K562 (cell line): ENCODE data around the gene NUTF2. TPM values are rescaled to one million over a fixed set of nuclear protein-coding genes. Genes with fewer than 3 reads are reported as not detected.

ENCODE experiments used
- BRD4 ChIP-seq: fragments of 200-600 bp; sonication (generic); IDR thresholded peaks from 2 replicates; pipeline ENCODE4 v1.6.1; 2017; ENCODE audit warnings: inconsistent platforms
- CEBPB ChIP-seq: fragments of 450-650 bp; IDR thresholded peaks from 2 replicates; pipeline ENCODE4 v1.6.1; 2016; ENCODE audit warnings: missing genetic modification characterization, missing compliant biosample characterization
- CHD1 ChIP-seq: fragments of 200-600 bp; sonication (generic); IDR thresholded peaks from one replicate; pipeline ENCODE4 v1.6.1; 2012; ENCODE audit warnings: mild to moderate bottlenecking, moderate library complexity, low read length, inconsistent platforms
- IFI16 ChIP-seq: fragments of 250-450 bp; sonication (Bioruptor Pico); IDR thresholded peaks from 2 replicates; pipeline ENCODE4 v2.1.2; 2022; ENCODE audit warnings: mild to moderate bottlenecking, inconsistent platforms
- LARP7 ChIP-seq: fragments of 450-650 bp; IDR thresholded peaks from 2 replicates; pipeline ENCODE4 v1.6.1; 2016
- MAFG ChIP-seq: fragments of 450-650 bp; conservative IDR thresholded peaks from 2 replicates; pipeline ENCODE4 v1.6.1; 2016; ENCODE audit warnings: missing genetic modification characterization, missing compliant biosample characterization
- MCM5 ChIP-seq: fragments of 450-650 bp; IDR thresholded peaks from 2 replicates; pipeline ENCODE4 v1.6.1; 2016; ENCODE audit warnings: low read depth
- NR2F6 ChIP-seq: fragments of 450-650 bp; formaldehyde crosslinking; IDR thresholded peaks from 2 replicates; pipeline ENCODE4 v1.4.0; 2020; ENCODE audit warnings: mild to moderate bottlenecking
- POLR2AphosphoS2 ChIP-seq: IDR thresholded peaks from 2 replicates; pipeline ENCODE4 v1.6.1; 2012; ENCODE audit warnings: low read length, improper control_type of control experiment
- POLR3G ChIP-seq: IDR thresholded peaks from 2 replicates; pipeline ENCODE4 v1.6.1; 2011; ENCODE audit not compliant: insufficient read length, insufficient replicate concordance; ENCODE audit errors: extremely low read depth
- SREBF2 ChIP-seq: sonication (generic); formaldehyde crosslinking; IDR thresholded peaks from 2 replicates; pipeline ENCODE4 v1.4.0; 2020; ENCODE audit warnings: mild to moderate bottlenecking, missing genetic modification reagents
- TAF15 ChIP-seq: fragments of 200-400 bp; formaldehyde crosslinking; IDR thresholded peaks from 2 replicates; pipeline ENCODE4 v1.6.1; 2017; ENCODE audit warnings: mild to moderate bottlenecking, low read depth, low read length, moderate library complexity
- ZNF143 ChIP-seq: sonication (generic); formaldehyde crosslinking; IDR thresholded peaks from 2 replicates; pipeline ENCODE4 v1.9.0; 2022; ENCODE audit warnings: mild to moderate bottlenecking, missing genetic modification reagents
- ZNF354B ChIP-seq: fragments of 250-450 bp; sonication (Bioruptor Pico); IDR thresholded peaks from 2 replicates; pipeline ENCODE4 v1.4.0; 2020
- polyA plus RNA-seq, 8 experiments: library from polyadenylated mRNA; depleted of rRNA in 4 of 8; stranded (reverse) in 5 of 8; unstranded in 3 of 8; fragments of >200 nt; fragmentation: Nextera tagmentation in 2 of 8; fragmentation: Illumina TruSeq in 1 of 8; extraction: Ambion mirVana in 2 of 8; extraction: Trizol in 1 of 8; gene quantifications; 2 replicates each; pipeline versions ENCODE4 v1.2.1 to v1.2.3, GENCODE V29; 2011 to 2014; ENCODE audit warnings: inconsistent platforms in 1 of 8, missing spikeins in 1 of 8
- total RNA-seq, 7 experiments: library from RNA; depleted of rRNA in 6 of 7; stranded (reverse); fragments of >200 nt in 6 of 7; fragmentation: Illumina TruSeq in 2 of 7; extraction: Trizol in 2 of 7; gene quantifications; 2 replicates each; pipeline versions ENCODE4 v1.2.1 to v1.2.3, GENCODE V29; 2011 to 2021; ENCODE audit warnings: low replicate concordance in 1 of 7
- TF ChIP-seq, protein P1 (sequence below): fragments of 250-450 bp; sonication (Bioruptor Pico); IDR thresholded peaks from 2 replicates; pipeline ENCODE4 v1.8.0; 2022; ENCODE audit warnings: inconsistent platforms, mild to moderate bottlenecking, moderate library complexity, borderline replicate concordance
- TF ChIP-seq, protein P2 (sequence below): fragments of 250-450 bp; sonication (Bioruptor Pico); IDR thresholded peaks from 2 replicates; pipeline ENCODE4 v1.5.0; 2021
- TF ChIP-seq, protein P3 (sequence below), 2 experiments: fragments of 450-650 bp in 1 of 2; sonication (generic) in 1 of 2; formaldehyde crosslinking; conservative IDR thresholded peaks; 2 replicates each; pipeline versions ENCODE4 v1.4.0 to v1.8.1; 2020 to 2022; ENCODE audit warnings: mild to moderate bottlenecking in 1 of 2, missing genetic modification reagents in 1 of 2
- TF ChIP-seq, protein P4 (sequence below): fragments of 450-650 bp; IDR thresholded peaks from 2 replicates; pipeline ENCODE4 v1.6.1; 2018; ENCODE audit warnings: mild to moderate bottlenecking, low read depth; ENCODE audit not compliant: partially characterized antibody
- TF ChIP-seq, protein P5 (sequence below): fragments of 200-800 bp; sonication (Bioruptor generic); IDR thresholded peaks from 2 replicates; pipeline ENCODE4 v1.6.1; 2016; ENCODE audit warnings: missing genetic modification characterization, missing compliant biosample characterization

Gene NUTF2
- total and polyA plus RNA-seq, 9 of the 15 experiments (the other 6 are each of a cell fraction or from before 2014, with no cell fraction given), result 106 to 248 (median 147) TPM

DNA sequence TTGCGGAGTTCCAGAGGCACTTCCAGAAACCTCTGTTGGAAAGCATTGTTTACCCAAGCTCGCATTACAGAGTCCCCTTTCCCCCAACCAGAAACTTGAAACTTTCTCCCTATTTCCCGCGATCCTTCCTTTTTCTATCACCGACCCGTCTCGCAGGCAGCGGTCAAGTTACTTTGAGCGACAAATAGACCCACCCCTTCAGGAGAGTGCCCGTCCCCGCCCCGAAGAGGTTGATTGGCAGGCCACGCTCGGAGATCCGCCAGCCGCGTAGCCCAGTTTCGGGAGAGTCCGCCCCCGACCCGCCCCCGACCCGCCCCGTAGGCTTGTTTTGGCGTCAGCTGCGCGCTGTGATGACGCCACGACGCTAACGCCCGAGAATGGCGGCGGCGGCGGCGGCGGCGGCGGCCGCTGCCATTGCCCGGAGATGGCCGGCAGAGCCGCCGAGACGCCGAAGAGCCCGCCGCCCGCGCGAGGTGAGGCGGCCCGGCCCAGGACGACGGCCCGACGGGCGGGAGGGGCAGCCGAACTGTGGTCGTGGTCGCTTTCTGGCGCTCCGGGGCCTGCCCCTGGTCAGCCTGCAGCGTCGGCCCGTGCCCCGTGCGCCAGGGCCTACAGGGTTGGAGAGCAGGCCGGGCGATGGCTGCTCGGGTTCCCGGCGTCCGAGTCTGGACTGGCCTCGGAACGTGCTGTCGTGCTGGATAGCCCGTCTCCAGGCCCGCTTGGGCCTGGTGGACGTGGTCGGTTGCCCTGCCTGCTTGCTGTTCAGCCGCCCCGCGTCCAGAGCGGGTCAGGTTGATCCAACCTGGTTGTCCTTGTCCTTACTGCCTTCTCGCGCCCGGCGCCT is 46.4 kb downstream of the NUTF2 start, which contains the start of gene PSKH1 (continued):
- TF ChIP-seq, protein P1, sequence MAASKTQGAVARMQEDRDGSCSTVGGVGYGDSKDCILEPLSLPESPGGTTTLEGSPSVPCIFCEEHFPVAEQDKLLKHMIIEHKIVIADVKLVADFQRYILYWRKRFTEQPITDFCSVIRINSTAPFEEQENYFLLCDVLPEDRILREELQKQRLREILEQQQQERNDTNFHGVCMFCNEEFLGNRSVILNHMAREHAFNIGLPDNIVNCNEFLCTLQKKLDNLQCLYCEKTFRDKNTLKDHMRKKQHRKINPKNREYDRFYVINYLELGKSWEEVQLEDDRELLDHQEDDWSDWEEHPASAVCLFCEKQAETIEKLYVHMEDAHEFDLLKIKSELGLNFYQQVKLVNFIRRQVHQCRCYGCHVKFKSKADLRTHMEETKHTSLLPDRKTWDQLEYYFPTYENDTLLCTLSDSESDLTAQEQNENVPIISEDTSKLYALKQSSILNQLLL, result no peak
- TF ChIP-seq ZNF354B (CRISPR knock-in tag) (no peak), BRD4 (peak; percentile 79; the same call in 1 of the 2 replicates), IFI16 (CRISPR knock-in tag) (no peak), POLR3G (no peak), TAF15 (no peak), MCM5 (no peak), ZNF143 (CRISPR knock-in tag) (no peak), NR2F6 (peak; percentile 70; the same call in 1 of the 2 replicates), MAFG (tag) (no peak), SREBF2 (CRISPR knock-in tag) (no peak), POLR2AphosphoS2 (no peak), CHD1 (peak; percentile 63), LARP7 (no peak), CEBPB (tag) (no peak)
- TF ChIP-seq, protein P2, sequence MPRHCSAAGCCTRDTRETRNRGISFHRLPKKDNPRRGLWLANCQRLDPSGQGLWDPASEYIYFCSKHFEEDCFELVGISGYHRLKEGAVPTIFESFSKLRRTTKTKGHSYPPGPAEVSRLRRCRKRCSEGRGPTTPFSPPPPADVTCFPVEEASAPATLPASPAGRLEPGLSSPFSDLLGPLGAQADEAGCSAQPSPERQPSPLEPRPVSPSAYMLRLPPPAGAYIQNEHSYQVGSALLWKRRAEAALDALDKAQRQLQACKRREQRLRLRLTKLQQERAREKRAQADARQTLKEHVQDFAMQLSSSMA (CRISPR knock-in tag), result no peak
- TF ChIP-seq, protein P3, sequence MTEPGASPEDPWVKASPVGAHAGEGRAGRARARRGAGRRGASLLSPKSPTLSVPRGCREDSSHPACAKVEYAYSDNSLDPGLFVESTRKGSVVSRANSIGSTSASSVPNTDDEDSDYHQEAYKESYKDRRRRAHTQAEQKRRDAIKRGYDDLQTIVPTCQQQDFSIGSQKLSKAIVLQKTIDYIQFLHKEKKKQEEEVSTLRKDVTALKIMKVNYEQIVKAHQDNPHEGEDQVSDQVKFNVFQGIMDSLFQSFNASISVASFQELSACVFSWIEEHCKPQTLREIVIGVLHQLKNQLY (CRISPR knock-in tag; conservative IDR thresholded peaks at IDR 0.05), result no peak
- TF ChIP-seq, protein P4, sequence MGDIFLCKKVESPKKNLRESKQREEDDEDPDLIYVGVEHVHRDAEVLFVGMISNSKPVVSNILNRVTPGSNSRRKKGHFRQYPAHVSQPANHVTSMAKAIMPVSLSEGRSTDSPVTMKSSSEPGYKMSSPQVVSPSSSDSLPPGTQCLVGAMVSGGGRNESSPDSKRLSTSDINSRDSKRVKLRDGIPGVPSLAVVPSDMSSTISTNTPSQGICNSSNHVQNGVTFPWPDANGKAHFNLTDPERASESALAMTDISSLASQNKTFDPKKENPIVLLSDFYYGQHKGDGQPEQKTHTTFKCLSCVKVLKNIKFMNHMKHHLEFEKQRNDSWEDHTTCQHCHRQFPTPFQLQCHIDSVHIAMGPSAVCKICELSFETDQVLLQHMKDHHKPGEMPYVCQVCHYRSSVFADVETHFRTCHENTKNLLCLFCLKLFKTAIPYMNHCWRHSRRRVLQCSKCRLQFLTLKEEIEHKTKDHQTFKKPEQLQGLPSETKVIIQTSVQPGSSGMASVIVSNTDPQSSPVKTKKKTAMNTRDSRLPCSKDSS, result no peak
- TF ChIP-seq, protein P5, sequence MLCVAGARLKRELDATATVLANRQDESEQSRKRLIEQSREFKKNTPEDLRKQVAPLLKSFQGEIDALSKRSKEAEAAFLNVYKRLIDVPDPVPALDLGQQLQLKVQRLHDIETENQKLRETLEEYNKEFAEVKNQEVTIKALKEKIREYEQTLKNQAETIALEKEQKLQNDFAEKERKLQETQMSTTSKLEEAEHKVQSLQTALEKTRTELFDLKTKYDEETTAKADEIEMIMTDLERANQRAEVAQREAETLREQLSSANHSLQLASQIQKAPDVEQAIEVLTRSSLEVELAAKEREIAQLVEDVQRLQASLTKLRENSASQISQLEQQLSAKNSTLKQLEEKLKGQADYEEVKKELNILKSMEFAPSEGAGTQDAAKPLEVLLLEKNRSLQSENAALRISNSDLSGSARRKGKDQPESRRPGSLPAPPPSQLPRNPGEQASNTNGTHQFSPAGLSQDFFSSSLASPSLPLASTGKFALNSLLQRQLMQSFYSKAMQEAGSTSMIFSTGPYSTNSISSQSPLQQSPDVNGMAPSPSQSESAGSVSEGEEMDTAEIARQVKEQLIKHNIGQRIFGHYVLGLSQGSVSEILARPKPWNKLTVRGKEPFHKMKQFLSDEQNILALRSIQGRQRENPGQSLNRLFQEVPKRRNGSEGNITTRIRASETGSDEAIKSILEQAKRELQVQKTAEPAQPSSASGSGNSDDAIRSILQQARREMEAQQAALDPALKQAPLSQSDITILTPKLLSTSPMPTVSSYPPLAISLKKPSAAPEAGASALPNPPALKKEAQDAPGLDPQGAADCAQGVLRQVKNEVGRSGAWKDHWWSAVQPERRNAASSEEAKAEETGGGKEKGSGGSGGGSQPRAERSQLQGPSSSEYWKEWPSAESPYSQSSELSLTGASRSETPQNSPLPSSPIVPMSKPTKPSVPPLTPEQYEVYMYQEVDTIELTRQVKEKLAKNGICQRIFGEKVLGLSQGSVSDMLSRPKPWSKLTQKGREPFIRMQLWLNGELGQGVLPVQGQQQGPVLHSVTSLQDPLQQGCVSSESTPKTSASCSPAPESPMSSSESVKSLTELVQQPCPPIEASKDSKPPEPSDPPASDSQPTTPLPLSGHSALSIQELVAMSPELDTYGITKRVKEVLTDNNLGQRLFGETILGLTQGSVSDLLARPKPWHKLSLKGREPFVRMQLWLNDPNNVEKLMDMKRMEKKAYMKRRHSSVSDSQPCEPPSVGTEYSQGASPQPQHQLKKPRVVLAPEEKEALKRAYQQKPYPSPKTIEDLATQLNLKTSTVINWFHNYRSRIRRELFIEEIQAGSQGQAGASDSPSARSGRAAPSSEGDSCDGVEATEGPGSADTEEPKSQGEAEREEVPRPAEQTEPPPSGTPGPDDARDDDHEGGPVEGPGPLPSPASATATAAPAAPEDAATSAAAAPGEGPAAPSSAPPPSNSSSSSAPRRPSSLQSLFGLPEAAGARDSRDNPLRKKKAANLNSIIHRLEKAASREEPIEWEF (CRISPR knock-in tag), result no peak
